NCI-H1930 (cell line): ENCODE data around the gene ARFGEF3.

ENCODE experiments used
- DNase-seq, 2 experiments: peaks; one replicate each; lab custom pipeline; 2025; lab: John Stamatoyannopoulos, UW

Gene ARFGEF3

GRCh38 chr6:138240476-138241245 is 78.9 kb downstream of the ARFGEF3 start:
- no peak for DNase-seq

GRCh38 chr6:138241381-138241780 is 79.6 kb downstream of the ARFGEF3 start:
- DNase-seq, result no peak

- no peak for DNase-seq
These were observed 80.2 kb downstream of the ARFGEF3 start for GRCh38 chr6:138241934-138242333.

- no peak for DNase-seq
These were observed 81.4 kb downstream of the ARFGEF3 start for GRCh38 chr6:138242987-138243592.

- no peak for DNase-seq
These were observed 84.0 kb downstream of the ARFGEF3 start for GRCh38 chr6:138245751-138246150.

GRCh38 chr6:138246650-138247440 is 85.1 kb downstream of the ARFGEF3 start:
- no peak for DNase-seq

- no peak for DNase-seq
These were observed 86.3 kb downstream of the ARFGEF3 start for GRCh38 chr6:138248011-138248410.

GRCh38 chr6:138248878-138249277 is 87.1 kb downstream of the ARFGEF3 start:
- DNase-seq, result no peak

GRCh38 chr6:138250053-138250452 is 88.3 kb downstream of the ARFGEF3 start:
- no peak for DNase-seq

- DNase-seq, result no peak
These were observed 88.9 kb downstream of the ARFGEF3 start for GRCh38 chr6:138250513-138251247.

- DNase-seq, result no peak
These were observed 92.0 kb downstream of the ARFGEF3 start for GRCh38 chr6:138253731-138254130.

GRCh38 chr6:138255443-138255842 is 93.7 kb downstream of the ARFGEF3 start:
- DNase-seq, result no peak

- no peak for DNase-seq
These were observed 95.9 kb downstream of the ARFGEF3 start for GRCh38 chr6:138257638-138258040.

- DNase-seq, result no peak
These were observed 96.5 kb downstream of the ARFGEF3 start for GRCh38 chr6:138258197-138258596.

- no peak for DNase-seq
These were observed 97.3 kb downstream of the ARFGEF3 start for GRCh38 chr6:138258991-138259390.

GRCh38 chr6:138261116-138261780 is 99.5 kb downstream of the ARFGEF3 start:
- DNase-seq, result no peak

GRCh38 chr6:138263963-138264362 is 102.2 kb downstream of the ARFGEF3 start:
- no peak for DNase-seq

GRCh38 chr6:138264372-138264880 is 102.7 kb downstream of the ARFGEF3 start:
- no peak for DNase-seq

- no peak for DNase-seq
These were observed 104.4 kb downstream of the ARFGEF3 start for GRCh38 chr6:138266095-138266494.

- no peak for DNase-seq
These were observed 106.5 kb downstream of the ARFGEF3 start for GRCh38 chr6:138267971-138268895.
